Right atrium auricular region (tissue), 2 donors: ENCODE measurements around the gene ZNF423. TPM values are rescaled to one million over a fixed set of nuclear protein-coding genes. Genes with fewer than 3 reads are reported as not detected.

Experiments used
- DNase-seq: peaks from one replicate; pipeline ENCODE4 v3.0.0-alpha.2; 2019; ENCODE audit warnings: low spot score
- H3K27ac ChIP-seq, 2 donors: fragments of 200-600 bp; sonication (generic); 1 replicate in 1 of 2; 2 replicates in 1 of 2; pipeline ENCODE4 v1.5.1; 2016 to 2019
- H3K27me3 ChIP-seq, 2 donors: fragments of 200-600 bp; sonication (generic); one replicate each; pipeline versions ENCODE4 v1.5.1 to v1.6.0; 2017 to 2019
- H3K36me3 ChIP-seq: fragments of 200-600 bp; sonication (generic); one replicate; pipeline ENCODE4 v1.5.1; 2016
- H3K4me1 ChIP-seq, 2 donors: fragments of 200-600 bp; sonication (generic); one replicate each; pipeline versions ENCODE4 v1.5.1 to v1.6.0; 2017 to 2019
- H3K4me3 ChIP-seq, 2 donors: fragments of 200-600 bp; sonication (generic); 1 replicate in 1 of 2; 2 replicates in 1 of 2; pipeline ENCODE4 v1.5.1; 2017 to 2019; ENCODE audit warnings: mild to moderate bottlenecking in 1 of 2, moderate library complexity in 1 of 2
- H3K9me3 ChIP-seq, 2 donors: fragments of 200-600 bp; sonication (generic); one replicate each; pipeline ENCODE4 v1.5.1; 2019
- total RNA-seq, 2 donors: library from RNA; depleted of rRNA; stranded (reverse); fragments of >200 nt; gene quantifications; one replicate each; pipeline ENCODE4 v1.1.0, GENCODE V29; 2016
- TF ChIP-seq, protein P1 (sequence below), 2 donors: fragments of 200-600 bp; sonication (generic); IDR thresholded peaks; one replicate each; pipeline ENCODE4 v1.5.1; 2019; ENCODE audit warnings: antibody characterized with exemption in 2 of 2

The ZNF423 gene
- total RNA-seq, 2 donors from 2014 or later: 8.5 to 10.7 TPM

DNA sequence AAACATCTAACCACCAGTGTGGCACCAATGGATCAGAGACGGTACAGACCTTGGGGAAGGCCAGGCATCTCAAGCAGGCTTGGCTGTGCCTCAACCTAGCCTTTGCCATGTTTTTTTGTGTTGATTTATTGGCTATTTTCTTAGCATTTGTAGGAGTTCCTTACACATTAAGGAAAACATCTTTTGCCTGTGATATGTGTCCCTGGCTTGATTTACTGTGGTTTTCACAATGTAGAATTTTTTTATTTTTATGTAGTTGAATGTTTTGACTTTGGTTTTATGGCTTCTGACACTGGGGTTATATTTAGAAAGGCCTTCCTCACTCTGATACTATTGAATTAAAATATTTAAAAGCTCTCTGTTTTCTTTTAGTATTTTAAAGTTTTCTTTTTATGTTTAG is 132.6 kb downstream of the ZNF423 start:
- no peak overlapping the region for H3K27ac ChIP-seq
- no peaks in the 10 kb centered on the region for H3K4me1 ChIP-seq

DNA sequence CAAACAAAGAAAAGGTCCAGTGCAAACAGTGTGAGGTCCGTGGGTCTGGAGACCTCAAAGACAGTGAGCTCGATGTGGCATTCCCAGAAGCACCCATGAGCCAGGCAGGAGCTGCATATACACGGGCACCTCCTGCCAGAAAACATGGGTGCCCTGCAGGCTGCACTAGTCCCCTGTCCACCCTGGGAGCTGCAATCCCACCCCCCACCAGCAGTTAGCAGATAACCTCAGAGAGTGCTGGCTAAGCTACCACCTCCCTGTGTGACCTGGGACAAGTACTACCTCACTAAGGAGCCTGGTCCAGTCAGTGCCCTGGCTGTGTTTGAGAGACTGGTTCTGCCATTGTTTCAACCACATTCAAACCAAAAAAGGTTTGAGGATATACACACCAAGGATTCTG is 135.7 kb downstream of the ZNF423 start:
- TF ChIP-seq, protein P1, sequence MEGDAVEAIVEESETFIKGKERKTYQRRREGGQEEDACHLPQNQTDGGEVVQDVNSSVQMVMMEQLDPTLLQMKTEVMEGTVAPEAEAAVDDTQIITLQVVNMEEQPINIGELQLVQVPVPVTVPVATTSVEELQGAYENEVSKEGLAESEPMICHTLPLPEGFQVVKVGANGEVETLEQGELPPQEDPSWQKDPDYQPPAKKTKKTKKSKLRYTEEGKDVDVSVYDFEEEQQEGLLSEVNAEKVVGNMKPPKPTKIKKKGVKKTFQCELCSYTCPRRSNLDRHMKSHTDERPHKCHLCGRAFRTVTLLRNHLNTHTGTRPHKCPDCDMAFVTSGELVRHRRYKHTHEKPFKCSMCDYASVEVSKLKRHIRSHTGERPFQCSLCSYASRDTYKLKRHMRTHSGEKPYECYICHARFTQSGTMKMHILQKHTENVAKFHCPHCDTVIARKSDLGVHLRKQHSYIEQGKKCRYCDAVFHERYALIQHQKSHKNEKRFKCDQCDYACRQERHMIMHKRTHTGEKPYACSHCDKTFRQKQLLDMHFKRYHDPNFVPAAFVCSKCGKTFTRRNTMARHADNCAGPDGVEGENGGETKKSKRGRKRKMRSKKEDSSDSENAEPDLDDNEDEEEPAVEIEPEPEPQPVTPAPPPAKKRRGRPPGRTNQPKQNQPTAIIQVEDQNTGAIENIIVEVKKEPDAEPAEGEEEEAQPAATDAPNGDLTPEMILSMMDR (IDR thresholded peaks at IDR 0.05): no peak

More for the DNA sequence above, 132.6 kb downstream of the ZNF423 start:
- H3K36me3 ChIP-seq: no peaks in the 10 kb centered on the region
- no peaks in the 10 kb centered on the region for H3K27me3 ChIP-seq
- H3K4me3 ChIP-seq: no peak overlapping the region
- no peaks in the 10 kb centered on the region for H3K9me3 ChIP-seq
- TF ChIP-seq, protein P1 (IDR thresholded peaks at IDR 0.05): no peak
- DNase-seq: no peak

DNA sequence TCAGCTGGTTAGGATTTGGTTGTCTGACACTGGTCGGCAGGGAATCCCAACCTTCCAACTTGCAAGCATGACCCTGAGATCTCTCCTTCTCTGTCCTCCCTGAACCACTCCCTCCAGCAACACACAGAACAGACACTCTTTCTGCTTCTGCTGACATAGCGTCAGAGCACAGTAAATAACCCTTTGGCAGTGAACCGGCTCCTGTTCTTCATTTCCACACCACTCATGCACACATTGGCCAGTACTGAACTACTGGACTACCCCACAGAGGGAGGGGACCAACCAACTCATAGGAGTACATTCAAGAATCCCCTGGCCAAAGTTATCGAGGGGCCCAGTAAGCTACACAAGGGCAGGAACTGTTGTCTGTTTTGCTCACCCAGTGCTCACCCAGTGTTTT is 138.2 kb downstream of the ZNF423 start:
- no peaks in the 10 kb centered on the region for H3K27me3 ChIP-seq
- no peaks in the 10 kb centered on the region for H3K36me3 ChIP-seq
- H3K4me1 ChIP-seq: peaks cover 0 to 4% of the 10 kb centered on the region in 2 donors
- no peak overlapping the region for H3K4me3 ChIP-seq
- no peak overlapping the region for H3K27ac ChIP-seq
- H3K9me3 ChIP-seq: no peaks in the 10 kb centered on the region
- no peak for DNase-seq
- TF ChIP-seq, protein P1 (IDR thresholded peaks at IDR 0.05): no peak

More for the DNA sequence above, 135.7 kb downstream of the ZNF423 start:
- Histone ChIP-seq H3K4me1 (peaks cover 0 to 4% of the 10 kb centered on the region in 2 donors), H3K27ac (no peak overlapping the region), H3K36me3 (no peaks in the 10 kb centered on the region), H3K4me3 (no peak overlapping the region), H3K9me3 (no peaks in the 10 kb centered on the region), H3K27me3 (no peaks in the 10 kb centered on the region)
- no peak for DNase-seq

DNA sequence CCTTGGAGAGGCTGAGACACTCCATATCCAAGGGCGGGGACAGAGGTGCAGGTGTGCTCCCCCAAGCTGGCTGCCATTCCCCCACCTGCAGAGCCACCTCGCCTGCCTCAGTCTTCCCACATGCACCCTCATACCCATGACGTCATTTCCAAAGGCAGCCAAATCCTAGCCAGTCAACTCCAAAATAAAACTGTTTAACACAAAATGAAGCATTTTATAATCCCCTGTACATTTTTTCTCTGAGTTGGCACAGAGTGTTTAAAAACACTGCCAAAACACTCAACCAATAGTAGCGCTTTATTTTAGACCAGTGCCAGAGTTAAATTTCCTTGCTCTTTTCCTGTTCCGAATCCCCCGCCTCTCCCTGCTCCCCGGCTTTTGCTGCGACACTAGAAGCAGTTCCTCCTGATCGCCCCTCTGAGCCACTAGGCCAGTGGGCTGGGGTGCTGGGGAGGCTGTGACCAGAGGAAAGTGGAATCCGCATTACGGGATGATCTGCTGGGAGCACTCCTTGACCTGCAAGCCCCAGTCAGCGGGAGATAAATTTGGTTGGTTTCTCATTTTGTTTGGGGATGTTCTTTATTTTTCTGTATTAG is 139.5 kb downstream of the ZNF423 start:
- Histone ChIP-seq H3K4me1 (peaks cover 0 to 4% of the 10 kb centered on the region in 2 donors), H3K27me3 (no peaks in the 10 kb centered on the region), H3K4me3 (no peak overlapping the region), H3K9me3 (no peaks in the 10 kb centered on the region), H3K27ac (no peak overlapping the region), H3K36me3 (no peaks in the 10 kb centered on the region)
- TF ChIP-seq, protein P1 (IDR thresholded peaks at IDR 0.05): no peak
- no peak for DNase-seq

DNA sequence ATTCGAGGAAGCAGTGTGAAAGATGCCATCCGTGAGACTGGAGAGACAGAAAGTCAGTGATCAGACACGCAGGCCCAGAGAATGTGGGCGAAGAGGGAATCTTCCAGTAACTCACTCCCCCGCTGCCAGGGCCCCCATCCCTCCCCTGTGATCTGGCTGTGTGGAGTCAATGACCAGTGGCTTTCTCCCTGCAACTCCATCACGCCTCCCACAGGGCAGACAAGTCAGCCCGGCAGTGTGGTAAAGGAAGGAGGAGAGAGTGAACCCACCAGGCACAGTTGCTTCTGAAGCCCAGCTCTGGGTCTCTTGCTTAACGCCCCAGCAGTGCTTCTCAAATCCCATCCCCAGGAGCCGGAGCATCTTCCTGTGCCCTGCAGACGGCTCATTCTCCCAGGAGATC is 142.1 kb downstream of the ZNF423 start:
- no peaks in the 10 kb centered on the region for H3K27me3 ChIP-seq
- DNase-seq: no peak
- H3K4me1 ChIP-seq: peaks cover 0 to 4% of the 10 kb centered on the region in 2 donors
- no peak overlapping the region for H3K4me3 ChIP-seq
- no peak overlapping the region for H3K27ac ChIP-seq
- TF ChIP-seq, protein P1 (IDR thresholded peaks at IDR 0.05): no peak
- no peaks in the 10 kb centered on the region for H3K36me3 ChIP-seq
- no peaks in the 10 kb centered on the region for H3K9me3 ChIP-seq

DNA sequence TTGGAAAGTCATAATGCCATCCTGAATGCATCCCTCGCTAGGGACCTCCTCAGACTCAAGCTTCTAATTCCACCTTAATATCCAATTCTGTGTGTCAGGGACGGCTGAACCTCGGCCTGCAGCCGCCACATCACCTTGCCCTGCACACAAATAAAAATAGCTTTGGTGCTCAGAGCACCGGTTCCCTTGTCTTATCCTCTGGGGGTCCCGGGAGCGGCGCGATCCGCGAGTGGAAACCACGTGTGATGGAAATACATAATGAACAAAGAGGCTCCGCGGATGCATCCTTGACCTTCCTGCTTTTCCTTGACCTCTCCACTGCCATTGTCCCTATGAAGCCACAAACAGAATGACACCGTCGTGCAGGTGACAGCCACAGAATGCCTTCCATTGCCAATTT is 143.4 kb downstream of the ZNF423 start:
- Histone ChIP-seq H3K4me3 (no peak overlapping the region), H3K4me1 (peaks cover 0 to 4% of the 10 kb centered on the region in 2 donors), H3K36me3 (no peaks in the 10 kb centered on the region), H3K27ac (no peak overlapping the region), H3K27me3 (no peaks in the 10 kb centered on the region), H3K9me3 (no peaks in the 10 kb centered on the region)
- TF ChIP-seq, protein P1 (IDR thresholded peaks at IDR 0.05): no peak
- DNase-seq: no peak
